8988T (cell line): ENCODE data around the gene PDE6H.

Experiments used
- DNase-seq: peaks from one replicate; pipeline ENCODE4 v3.0.0; 2011

Gene PDE6H

GRCh38 chr12:14952299-14952921 is 20.4 kb upstream of the PDE6H start:
- no peak for DNase-seq

- no peak for DNase-seq
Measured at GRCh38 chr12:14953752-14954151, 19.1 kb upstream of the PDE6H start.

DNA sequence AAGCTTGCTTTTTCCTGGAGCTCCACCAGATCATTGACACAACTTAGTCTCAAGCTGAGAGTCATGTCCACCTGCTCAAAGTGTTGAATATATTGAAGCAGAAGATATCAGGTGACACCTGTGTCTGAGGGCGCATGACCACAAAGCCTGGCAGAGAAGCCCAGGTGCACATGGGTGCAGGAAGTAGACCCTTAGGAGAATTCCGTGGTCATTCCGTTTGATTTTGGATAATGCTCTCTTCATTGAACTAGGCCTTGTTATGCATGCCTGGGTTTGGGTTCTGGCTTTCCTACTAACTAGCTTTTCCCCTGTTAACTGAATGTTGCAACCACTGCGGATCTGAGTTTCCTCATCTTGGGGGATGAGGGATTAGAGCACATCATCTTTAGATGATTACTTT is 18.6 kb upstream of the PDE6H start:
- no peak for DNase-seq

GRCh38 chr12:14956024-14956891 is 16.6 kb upstream of the PDE6H start:
- no peak for DNase-seq

GRCh38 chr12:14956905-14957304 is 15.9 kb upstream of the PDE6H start:
- DNase-seq: no peak

DNA sequence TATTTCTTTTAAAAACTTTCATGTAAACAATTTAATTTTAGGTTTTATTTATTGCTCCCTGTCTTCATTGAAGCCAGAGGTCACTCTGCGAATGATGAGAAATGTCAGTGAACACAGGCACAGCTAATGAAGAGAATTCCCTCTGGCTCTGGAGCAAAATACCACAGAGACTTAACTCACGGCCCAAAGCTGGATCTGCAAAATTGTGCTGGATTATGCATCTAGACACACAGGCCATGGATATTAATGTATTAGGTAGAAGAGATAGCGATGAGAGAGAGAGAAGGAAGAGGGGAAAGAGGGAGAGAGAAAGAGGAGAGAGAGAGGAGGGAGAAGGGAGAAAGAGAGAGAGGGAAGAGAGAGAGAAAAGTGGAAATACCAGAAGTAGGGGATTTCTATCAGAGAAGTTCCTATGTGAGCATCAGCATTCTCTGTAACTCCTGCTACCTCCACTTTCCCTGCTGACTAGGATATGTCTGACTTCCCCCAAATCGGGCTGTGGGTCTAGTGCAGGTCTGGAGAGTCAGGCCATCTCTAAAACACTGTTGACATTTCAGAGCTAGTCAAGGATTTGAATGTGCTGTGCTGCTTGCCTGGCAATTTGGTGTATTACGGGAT is 15.2 kb upstream of the PDE6H start:
- no peak for DNase-seq

- DNase-seq: no peak
Measured at GRCh38 chr12:14958361-14959125, 14.3 kb upstream of the PDE6H start.

GRCh38 chr12:14959126-14959440 is 13.8 kb upstream of the PDE6H start:
- no peak for DNase-seq

GRCh38 chr12:14959463-14959862 is 13.4 kb upstream of the PDE6H start:
- DNase-seq: no peak

DNA sequence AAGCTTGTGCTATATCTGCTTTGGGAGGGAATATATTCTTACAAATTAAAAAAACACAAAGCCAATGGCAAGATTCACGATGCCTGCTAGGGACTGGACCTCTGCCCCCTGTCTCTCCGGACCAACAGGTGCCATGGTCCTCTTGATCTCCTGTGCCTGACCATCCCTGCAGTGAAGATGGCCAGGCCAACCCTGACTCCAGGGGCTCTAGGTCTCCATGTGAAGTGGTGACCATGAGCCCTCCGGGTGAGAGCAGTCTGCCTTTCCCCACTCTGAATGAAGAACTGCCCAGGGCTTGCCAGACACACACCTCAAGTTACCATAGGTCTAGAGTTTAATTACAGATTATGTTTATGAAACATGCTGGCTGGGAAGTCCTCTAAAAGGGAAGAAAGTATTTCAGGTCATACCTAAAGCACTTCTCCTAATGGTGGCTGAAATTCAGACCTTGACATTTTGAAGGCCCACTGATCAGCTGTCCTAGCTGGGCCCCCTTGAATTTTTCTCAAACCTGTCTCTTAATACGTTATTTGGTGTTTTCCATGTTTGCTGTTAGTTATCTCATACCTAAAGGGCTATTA is 12.8 kb upstream of the PDE6H start:
- no peak for DNase-seq

GRCh38 chr12:14960548-14961465 is 12.0 kb upstream of the PDE6H start:
- DNase-seq: no peak

- DNase-seq: no peak
Measured at GRCh38 chr12:14961466-14962152, 11.2 kb upstream of the PDE6H start, which contains the start of gene ARHGDIB. Gene ARHGDIB (minus strand): TSS chr12:14961601. CDS start chr12:14950712, 10,889 bp downstream.

- DNase-seq: no peak
Measured at GRCh38 chr12:14962153-14962539, 10.7 kb upstream of the PDE6H start.

- DNase-seq: no peak
Measured at GRCh38 chr12:14962797-14963196, 10.0 kb upstream of the PDE6H start.

DNA sequence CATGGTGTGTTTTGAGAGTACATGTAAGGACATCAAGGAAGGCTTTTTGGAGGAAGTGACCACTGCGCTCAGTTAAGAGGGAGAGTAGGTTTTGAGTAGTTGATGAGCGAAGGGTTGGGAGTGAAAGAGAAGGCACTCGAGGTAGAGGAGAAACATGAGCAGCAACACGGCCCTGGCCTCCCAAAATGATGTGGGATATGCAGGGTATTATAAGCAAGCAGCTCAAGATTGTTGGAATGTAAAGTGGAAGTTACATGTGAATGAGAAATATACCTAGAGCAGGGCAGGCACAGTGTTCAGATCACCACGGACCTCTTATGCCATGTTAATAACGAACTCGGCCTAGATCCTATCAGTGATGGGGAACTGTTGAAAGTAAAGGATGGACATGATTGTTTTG is 9.3 kb upstream of the PDE6H start:
- no peak for DNase-seq

DNA sequence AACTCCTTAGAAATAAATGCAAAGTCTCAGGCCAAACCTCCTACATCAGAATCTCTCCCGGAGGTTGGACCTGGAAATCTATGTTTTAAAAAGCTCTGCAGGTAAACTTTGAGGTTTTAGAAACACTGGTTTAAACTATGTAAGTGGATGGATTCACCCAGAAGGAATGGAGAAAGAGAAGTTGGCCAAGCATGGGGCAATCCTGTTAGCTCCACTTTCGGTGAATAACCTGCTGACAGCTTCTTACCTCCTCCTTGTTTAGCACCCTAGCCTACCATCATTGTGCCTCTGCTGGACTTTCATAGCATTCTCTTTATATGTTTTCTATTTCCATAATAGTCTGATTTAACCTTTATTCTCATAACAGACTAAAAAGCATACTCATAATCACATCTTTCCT is 8.4 kb upstream of the PDE6H start:
- DNase-seq: no peak

GRCh38 chr12:14965221-14965620 is 7.6 kb upstream of the PDE6H start:
- no peak for DNase-seq

DNA sequence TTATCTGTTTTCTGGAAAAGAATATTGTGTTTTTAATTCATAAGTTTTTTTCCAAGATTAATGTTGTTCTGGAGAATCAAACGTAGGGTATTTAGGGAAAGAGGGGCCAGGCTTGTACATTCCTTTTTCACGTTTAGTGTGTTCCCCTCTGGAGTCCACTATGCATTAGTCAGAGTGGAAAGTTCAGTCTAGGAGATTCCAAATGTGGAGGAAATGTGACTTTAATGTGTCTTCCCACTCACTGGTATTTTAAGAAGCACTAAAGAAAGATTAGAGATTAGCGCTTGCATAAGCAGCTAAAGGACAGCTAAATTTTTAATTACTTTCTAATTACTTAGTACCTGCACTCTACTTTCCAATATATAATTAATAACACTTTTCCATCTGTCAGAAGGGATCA is 4.4 kb upstream of the PDE6H start:
- no peak for DNase-seq

- DNase-seq: no peak
Measured at GRCh38 chr12:14970473-14970872, 2.4 kb upstream of the PDE6H start.

DNA sequence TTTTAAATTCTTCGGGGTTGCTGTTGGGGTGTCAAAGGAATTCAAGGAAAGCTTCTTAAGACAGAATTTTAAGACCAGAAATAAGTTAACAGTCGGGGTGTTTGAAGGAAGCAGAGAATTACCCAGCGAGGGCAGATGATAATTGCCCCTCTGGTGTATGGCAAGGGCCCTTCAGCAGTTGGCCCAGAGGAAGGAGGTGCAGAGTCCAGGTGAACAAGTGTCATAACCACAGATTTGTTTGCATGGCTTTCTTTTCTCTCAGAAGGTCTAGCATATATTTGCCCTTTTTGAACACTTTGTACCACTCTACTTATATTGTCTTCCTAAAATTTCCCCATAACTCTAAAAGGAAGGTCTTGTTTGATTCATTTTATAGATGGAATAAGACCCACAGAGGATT is 1.8 kb downstream of the PDE6H start:
- DNase-seq: no peak

DNA sequence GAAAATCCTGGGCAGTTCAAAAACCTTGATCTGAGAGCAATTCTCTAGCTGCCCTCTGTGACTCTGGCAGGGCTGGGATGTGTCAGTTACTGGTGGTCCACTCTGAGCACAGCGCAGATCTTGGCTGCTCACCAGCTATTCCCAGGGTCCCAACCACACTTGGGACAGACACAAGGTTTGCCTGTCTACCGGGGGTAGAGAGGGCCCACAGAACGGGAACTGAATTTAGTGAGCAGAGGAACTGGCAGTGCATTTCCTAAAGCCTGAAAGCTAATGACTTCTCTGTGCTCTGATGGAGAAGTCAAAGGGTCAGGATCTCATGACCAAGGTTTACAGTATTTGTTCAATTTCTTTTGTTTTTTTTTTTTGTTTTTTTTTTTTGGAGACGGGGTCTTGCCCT is 2.6 kb downstream of the PDE6H start:
- no peak for DNase-seq
